BLaER1 treated with 17β-estradiol and CSF1 and Interleukin-3, amounts not matched to agents 10 nM and 100 nM (cell line): Measurements from ENCODE around the gene FLNB.

Experiments
- H3K27ac ChIP-seq, 11 experiments: shearing (Covaris generic); formaldehyde crosslinking; 2 replicates each; pipeline ENCODE4 v1.8.1; 2022
- H3K27me3 ChIP-seq, 11 experiments: shearing (Covaris generic); formaldehyde crosslinking; 2 replicates each; pipeline ENCODE4 v1.8.1; 2022
- H3K36me3 ChIP-seq, 11 experiments: shearing (Covaris generic); formaldehyde crosslinking; 2 replicates each; pipeline ENCODE4 v1.8.1; 2022
- H3K4me1 ChIP-seq, 10 experiments: shearing (Covaris generic); formaldehyde crosslinking; 2 replicates each; pipeline ENCODE4 v1.8.1; 2022
- H3K4me2 ChIP-seq, 11 experiments: shearing (Covaris generic); formaldehyde crosslinking; 2 replicates each; pipeline ENCODE4 v1.8.1; 2022
- H3K4me3 ChIP-seq, 10 experiments: shearing (Covaris generic); formaldehyde crosslinking; 2 replicates each; pipeline ENCODE4 v1.8.1; 2022
- H3K9ac ChIP-seq, 11 experiments: shearing (Covaris generic); formaldehyde crosslinking; 2 replicates each; pipeline ENCODE4 v1.8.1; 2022
- H3K9me3 ChIP-seq, 11 experiments: shearing (Covaris generic); formaldehyde crosslinking; replicated peaks in 1 of 11; 2 replicates each; pipeline ENCODE4 v1.8.1; 2022
- H4K20me1 ChIP-seq, 11 experiments: shearing (Covaris generic); formaldehyde crosslinking; 2 replicates each; pipeline ENCODE4 v1.8.1; 2022
- Cebpa-rat ChIP-seq, 11 experiments: shearing (Covaris generic); IDR thresholded peaks; 2 replicates each; pipeline ENCODE4 v1.8.1; 2022

The FLNB gene

DNA sequence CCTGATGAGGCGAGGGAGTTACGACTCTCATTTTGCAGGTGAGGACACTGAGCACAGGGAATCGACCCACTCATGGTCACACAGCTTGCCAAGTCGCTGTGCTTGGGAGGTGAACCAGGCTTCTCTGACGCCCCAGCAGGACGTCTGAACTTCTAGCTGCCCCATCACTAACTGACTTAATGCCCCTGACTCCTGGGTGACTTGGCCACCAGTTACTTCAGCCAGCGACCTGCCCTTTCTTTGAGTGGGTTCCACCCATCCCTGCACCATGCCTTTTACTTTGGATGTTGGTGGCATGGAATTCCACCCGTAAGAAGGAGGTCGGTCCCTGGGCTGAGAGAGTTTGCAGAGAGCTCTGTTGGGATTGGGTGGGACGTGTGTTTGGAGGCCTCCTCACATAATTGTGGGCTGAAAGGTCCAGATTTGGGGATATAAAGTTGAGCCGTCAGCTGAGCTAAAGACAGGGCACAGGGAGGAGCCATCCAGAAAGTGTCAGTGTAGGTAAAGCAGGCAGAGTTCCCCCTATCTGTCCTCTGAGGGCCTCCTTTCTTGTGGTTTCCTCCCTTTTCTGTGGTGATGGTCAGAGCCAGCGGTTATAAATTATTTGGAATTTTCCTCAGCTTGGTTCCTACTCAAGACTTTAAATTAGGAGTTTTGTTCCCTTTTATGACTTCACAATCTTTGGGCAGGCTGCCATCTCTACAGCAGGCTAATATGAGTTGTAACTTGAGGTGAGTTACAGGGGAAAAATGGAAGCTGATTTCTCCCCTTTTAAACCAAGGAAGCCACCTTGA is 55.0 kb downstream of the FLNB start:
- TF ChIP-seq Cebpa-rat (IDR thresholded peaks at IDR 0.05): no peak

GRCh38 chr3:58064923-58065638 is 56.9 kb downstream of the FLNB start:
- H3K9ac ChIP-seq: no peak overlapping the region
- H4K20me1 ChIP-seq: peaks cover 0 to 94% (median 37%) of the 10 kb centered on the region in 11 experiments; a peak in 13 of 22 replicates
- H3K4me1 ChIP-seq: peaks cover 0 to 37% (median 19%) of the 10 kb centered on the region in 10 experiments; a peak in 19 of 20 replicates
- H3K9me3 ChIP-seq: no peaks in the 10 kb centered on the region
- no peak overlapping the region for H3K27ac ChIP-seq
- TF ChIP-seq Cebpa-rat (IDR thresholded peaks at IDR 0.05): no peak
- H3K4me3 ChIP-seq: no peak overlapping the region
- H3K4me2 ChIP-seq: no peak overlapping the region
- H3K27me3 ChIP-seq: no peaks in the 10 kb centered on the region
- no peaks in the 10 kb centered on the region for H3K36me3 ChIP-seq

More for the DNA sequence above, 55.0 kb downstream of the FLNB start:
- no peak overlapping the region for H3K27ac ChIP-seq
- H3K27me3 ChIP-seq: no peaks in the 10 kb centered on the region
- H3K9me3 ChIP-seq: no peaks in the 10 kb centered on the region
- peak overlapping the region; percentile 6 to 63 (median 44); a peak in 18 of 22 replicates for H3K4me2 ChIP-seq
- peaks cover 0 to 94% (median 31%) of the 10 kb centered on the region in 11 experiments; a peak in 13 of 22 replicates for H4K20me1 ChIP-seq
- peaks cover 5 to 56% (median 31%) of the 10 kb centered on the region in 10 experiments for H3K4me1 ChIP-seq
- H3K36me3 ChIP-seq: no peaks in the 10 kb centered on the region
- no peak overlapping the region for H3K4me3 ChIP-seq
- H3K9ac ChIP-seq: no peak overlapping the region

GRCh38 chr3:58065700-58066167 is 57.5 kb downstream of the FLNB start:
- Histone ChIP-seq H3K4me2 (no peak overlapping the region), H3K9me3 (no peaks in the 10 kb centered on the region), H3K4me1 (peaks cover 0 to 32% (median 18%) of the 10 kb centered on the region in 10 experiments; a peak in 19 of 20 replicates), H3K36me3 (no peaks in the 10 kb centered on the region), H3K4me3 (no peak overlapping the region), H4K20me1 (peaks cover 0 to 94% (median 37%) of the 10 kb centered on the region in 11 experiments; a peak in 13 of 22 replicates), H3K27ac (no peak overlapping the region), H3K9ac (no peak overlapping the region), H3K27me3 (no peaks in the 10 kb centered on the region)
- TF ChIP-seq Cebpa-rat (IDR thresholded peaks at IDR 0.05): no peak

- H4K20me1 ChIP-seq: peaks cover 0 to 94% (median 33%) of the 10 kb centered on the region in 11 experiments; a peak in 13 of 22 replicates
- H3K27ac ChIP-seq: no peak overlapping the region
- no peak overlapping the region for H3K9ac ChIP-seq
- TF ChIP-seq Cebpa-rat (IDR thresholded peaks at IDR 0.05): no peak
- no peaks in the 10 kb centered on the region for H3K9me3 ChIP-seq
- H3K27me3 ChIP-seq: no peaks in the 10 kb centered on the region
- H3K4me2 ChIP-seq: no peak overlapping the region
- H3K4me3 ChIP-seq: no peak overlapping the region
- no peaks in the 10 kb centered on the region for H3K36me3 ChIP-seq
- peaks cover 0 to 31% (median 16%) of the 10 kb centered on the region in 10 experiments; a peak in 19 of 20 replicates for H3K4me1 ChIP-seq
These were observed 58.6 kb downstream of the FLNB start for GRCh38 chr3:58066842-58067241.

GRCh38 chr3:58068122-58068809 is 60.0 kb downstream of the FLNB start:
- H4K20me1 ChIP-seq: peaks cover 0 to 85% (median 22%) of the 10 kb centered on the region in 11 experiments; a peak in 12 of 22 replicates
- H3K4me2 ChIP-seq: no peak overlapping the region
- no peak overlapping the region for H3K27ac ChIP-seq
- H3K36me3 ChIP-seq: no peaks in the 10 kb centered on the region
- peaks cover 3 to 28% (median 14%) of the 10 kb centered on the region in 10 experiments for H3K4me1 ChIP-seq
- no peak for TF ChIP-seq Cebpa-rat (IDR thresholded peaks at IDR 0.05)
- no peaks in the 10 kb centered on the region for H3K27me3 ChIP-seq
- no peak overlapping the region for H3K9ac ChIP-seq
- H3K9me3 ChIP-seq: no peaks in the 10 kb centered on the region
- no peak overlapping the region for H3K4me3 ChIP-seq

DNA sequence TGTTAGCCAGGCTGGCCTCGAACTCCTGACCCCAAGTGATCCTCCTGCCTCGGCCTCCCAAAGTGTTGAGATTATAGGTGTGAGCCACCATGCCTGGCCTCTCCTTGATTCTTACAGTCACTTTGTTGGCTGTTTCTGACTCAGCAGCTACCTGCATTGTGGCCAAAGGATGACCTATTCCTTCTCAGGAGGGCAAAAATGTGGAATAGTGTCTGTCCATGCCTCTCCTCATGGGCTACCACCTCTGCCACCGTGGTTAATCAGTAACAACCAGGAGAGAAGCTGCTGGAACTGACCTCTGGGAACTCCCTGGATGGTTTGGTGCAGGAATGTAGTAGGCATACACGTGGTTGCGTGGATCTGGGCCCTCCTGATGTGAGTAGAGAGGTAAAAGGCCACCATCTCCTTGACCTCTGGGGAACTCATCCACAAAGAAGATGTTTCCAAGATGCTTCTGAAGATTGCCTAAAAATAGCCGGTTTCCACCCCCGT is 63.3 kb downstream of the FLNB start:
- H3K4me2 ChIP-seq: 0 out of 22 replicates have a peak overlapping the region, but pooled peaks of 1 of the 11 experiments have one; percentile 32
- H4K20me1 ChIP-seq: peaks cover 0 to 66% (median 11%) of the 10 kb centered on the region in 11 experiments; a peak in 11 of 22 replicates
- H3K27me3 ChIP-seq: no peaks in the 10 kb centered on the region
- H3K9me3 ChIP-seq: peaks cover 0 to 10% (median 0%) of the 10 kb centered on the region in 11 experiments; a peak in 8 of 22 replicates
- no peak overlapping the region for H3K27ac ChIP-seq
- no peak overlapping the region for H3K9ac ChIP-seq
- peaks cover 0 to 4% (median under 1%) of the 10 kb centered on the region in 11 experiments; a peak in 3 of 22 replicates for H3K36me3 ChIP-seq
- H3K4me1 ChIP-seq: peaks cover 22 to 41% (median 28%) of the 10 kb centered on the region in 10 experiments
- TF ChIP-seq Cebpa-rat (IDR thresholded peaks at IDR 0.05): no peak
- H3K4me3 ChIP-seq: no peak overlapping the region

DNA sequence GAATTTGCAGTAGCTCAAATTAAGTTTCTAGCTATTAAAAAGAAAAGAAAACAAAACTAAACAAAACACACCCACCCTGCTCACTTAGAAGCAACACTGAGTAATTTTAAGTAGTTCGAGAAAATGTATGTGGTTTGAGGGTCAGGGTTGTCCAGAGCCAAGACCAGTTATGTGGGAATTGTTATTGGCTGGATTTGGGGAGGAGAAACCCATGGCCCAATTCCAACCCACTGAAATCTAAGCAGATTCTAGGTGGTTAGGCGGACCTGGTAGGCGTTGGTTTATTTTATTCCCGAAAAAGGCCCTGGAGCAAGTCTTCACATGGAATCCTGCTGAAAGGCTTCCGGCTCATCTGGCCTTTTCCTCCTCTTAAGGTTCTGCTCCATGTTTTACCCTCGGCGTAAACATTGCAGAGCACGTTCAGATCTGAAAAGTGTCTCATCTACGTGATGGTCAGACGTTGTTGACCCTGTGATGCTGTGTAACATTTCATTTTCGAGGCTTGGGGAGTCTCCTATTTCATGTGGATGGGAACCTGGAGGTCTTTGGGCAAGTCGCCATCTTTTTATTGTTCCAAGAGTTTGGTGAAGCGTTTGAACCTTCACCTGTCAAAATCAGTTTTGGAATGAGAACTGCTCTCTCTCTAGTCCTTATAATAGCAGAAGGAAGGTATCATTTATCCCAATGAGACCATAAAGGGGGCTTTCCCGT is 64.0 kb downstream of the FLNB start:
- Histone ChIP-seq H3K4me2 (no peak overlapping the region; a peak in 1 of 22 replicates), H3K9ac (no peak overlapping the region), H3K9me3 (peaks cover 0 to 10% (median 0%) of the 10 kb centered on the region in 11 experiments; a peak in 8 of 22 replicates), H3K36me3 (peaks cover 0 to 11% (median 7%) of the 10 kb centered on the region in 11 experiments; a peak in 18 of 22 replicates), H3K4me3 (no peak overlapping the region), H3K27ac (no peak overlapping the region), H4K20me1 (peaks cover 0 to 59% (median 11%) of the 10 kb centered on the region in 11 experiments; a peak in 11 of 22 replicates), H3K27me3 (no peaks in the 10 kb centered on the region), H3K4me1 (peaks cover 22 to 41% (median 28%) of the 10 kb centered on the region in 10 experiments)
- TF ChIP-seq Cebpa-rat (IDR thresholded peaks at IDR 0.05): no peak

DNA sequence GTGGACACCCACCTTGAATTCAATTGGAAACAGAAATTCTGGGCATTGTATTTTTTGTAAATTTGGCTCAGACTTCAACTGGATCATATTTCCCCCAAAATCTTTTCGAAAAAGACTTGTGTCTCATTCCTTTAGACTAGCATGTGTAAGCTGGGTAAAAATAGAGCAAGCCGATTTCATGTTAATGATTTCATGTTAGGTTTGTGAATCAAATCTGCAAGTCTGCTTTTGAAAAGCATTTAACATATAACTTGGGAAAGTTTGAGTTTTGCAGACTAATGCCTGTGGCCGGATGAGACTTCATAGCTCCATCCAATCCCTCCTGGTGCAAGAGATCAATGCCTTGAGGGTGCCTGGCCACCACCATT is 64.5 kb downstream of the FLNB start:
- Histone ChIP-seq H3K4me1 (peaks cover 22 to 41% (median 28%) of the 10 kb centered on the region in 10 experiments), H3K4me2 (peak overlapping the region in 2 of 11 experiments; percentile 15 to 74; a peak in 2 of 22 replicates), H3K27me3 (no peaks in the 10 kb centered on the region), H3K36me3 (peaks cover 0 to 15% (median 12%) of the 10 kb centered on the region in 11 experiments; a peak in 18 of 22 replicates), H3K27ac (no peak overlapping the region), H3K9ac (no peak overlapping the region), H3K9me3 (peaks cover 0 to 10% (median 0%) of the 10 kb centered on the region in 11 experiments; a peak in 8 of 22 replicates), H3K4me3 (no peak overlapping the region), H4K20me1 (peaks cover 0 to 55% (median 11%) of the 10 kb centered on the region in 11 experiments; a peak in 11 of 22 replicates)
- no peak for TF ChIP-seq Cebpa-rat (IDR thresholded peaks at IDR 0.05)
